ENCODE measurements around the gene KRTDAP. TPM values are rescaled to one million over a fixed set of nuclear protein-coding genes. Genes with fewer than 3 reads are reported as not detected.

KRTDAP gene
- total RNA-seq, 2 donors from 2014 or later = not detected

DNA sequence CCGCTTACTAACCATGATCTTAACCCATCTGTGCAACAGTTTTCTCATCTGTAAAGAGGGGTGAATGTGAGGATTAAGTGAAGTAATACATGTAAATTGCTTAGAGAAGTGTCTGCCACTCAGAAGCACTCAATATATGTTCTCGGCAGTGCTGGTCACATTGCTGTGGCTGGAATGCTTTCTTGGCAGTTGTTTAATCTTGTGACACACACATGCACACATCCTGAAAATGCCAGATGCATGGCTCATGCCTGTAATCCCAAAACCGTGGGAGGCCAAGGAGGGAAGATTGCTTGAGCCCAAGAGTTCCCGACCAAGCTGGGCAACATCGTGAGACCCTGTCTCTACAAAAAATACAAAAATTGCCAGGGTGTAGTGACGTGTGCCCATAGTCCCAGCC lies 28.0 kb upstream of the KRTDAP start:
- Histone ChIP-seq H3K9me3 (no peaks in the 10 kb centered on the region), H3K27me3 (no peaks in the 10 kb centered on the region), H3K4me1 (no peaks in the 10 kb centered on the region), H3K4me3 (no peak overlapping the region), H3K36me3 (no peaks in the 10 kb centered on the region), H3K27ac (no peak overlapping the region), H3K9ac (ENCODE audit: low read depth in 2 of 2, low read length in 2 of 2) (no peak overlapping the region)
- TF ChIP-seq, protein P1, sequence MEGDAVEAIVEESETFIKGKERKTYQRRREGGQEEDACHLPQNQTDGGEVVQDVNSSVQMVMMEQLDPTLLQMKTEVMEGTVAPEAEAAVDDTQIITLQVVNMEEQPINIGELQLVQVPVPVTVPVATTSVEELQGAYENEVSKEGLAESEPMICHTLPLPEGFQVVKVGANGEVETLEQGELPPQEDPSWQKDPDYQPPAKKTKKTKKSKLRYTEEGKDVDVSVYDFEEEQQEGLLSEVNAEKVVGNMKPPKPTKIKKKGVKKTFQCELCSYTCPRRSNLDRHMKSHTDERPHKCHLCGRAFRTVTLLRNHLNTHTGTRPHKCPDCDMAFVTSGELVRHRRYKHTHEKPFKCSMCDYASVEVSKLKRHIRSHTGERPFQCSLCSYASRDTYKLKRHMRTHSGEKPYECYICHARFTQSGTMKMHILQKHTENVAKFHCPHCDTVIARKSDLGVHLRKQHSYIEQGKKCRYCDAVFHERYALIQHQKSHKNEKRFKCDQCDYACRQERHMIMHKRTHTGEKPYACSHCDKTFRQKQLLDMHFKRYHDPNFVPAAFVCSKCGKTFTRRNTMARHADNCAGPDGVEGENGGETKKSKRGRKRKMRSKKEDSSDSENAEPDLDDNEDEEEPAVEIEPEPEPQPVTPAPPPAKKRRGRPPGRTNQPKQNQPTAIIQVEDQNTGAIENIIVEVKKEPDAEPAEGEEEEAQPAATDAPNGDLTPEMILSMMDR (IDR thresholded peaks at IDR 0.05) = no peak
- intact Hi-C loops (cut with DNase I) = no loop called here
- DNase-seq = no peak

DNA sequence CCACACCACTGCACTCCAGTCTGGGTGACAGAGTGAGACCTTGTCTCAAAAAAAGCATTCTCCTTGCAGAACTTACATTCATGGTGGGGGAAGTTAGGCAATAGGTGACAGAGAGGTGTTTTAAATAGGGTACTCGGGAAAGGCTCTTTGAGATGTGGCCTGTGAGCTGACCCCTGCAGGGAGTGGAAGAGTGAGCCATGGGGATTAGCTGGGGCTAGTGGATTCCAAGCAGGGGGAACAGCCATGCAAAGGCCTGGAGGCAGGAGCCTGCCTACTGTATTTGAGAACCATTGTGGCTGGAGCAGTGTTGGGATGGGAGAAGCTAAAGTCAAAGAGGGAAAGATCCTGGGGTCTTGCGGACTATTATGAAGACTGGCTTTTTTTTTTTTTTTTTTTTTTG lies 27.1 kb upstream of the KRTDAP start:
- TF ChIP-seq, protein P1 (IDR thresholded peaks at IDR 0.05) = no peak
- H3K9ac ChIP-seq (ENCODE audit: low read depth in 2 of 2, low read length in 2 of 2) = no peak overlapping the region
- DNase-seq = no peak
- H3K36me3 ChIP-seq = no peaks in the 10 kb centered on the region
- H3K9me3 ChIP-seq = no peaks in the 10 kb centered on the region
- H3K4me1 ChIP-seq = no peaks in the 10 kb centered on the region
- H3K4me3 ChIP-seq = no peak overlapping the region
- intact Hi-C loops (cut with DNase I) = no loop called here
- no peaks in the 10 kb centered on the region for H3K27me3 ChIP-seq
- H3K27ac ChIP-seq = no peak overlapping the region

DNA sequence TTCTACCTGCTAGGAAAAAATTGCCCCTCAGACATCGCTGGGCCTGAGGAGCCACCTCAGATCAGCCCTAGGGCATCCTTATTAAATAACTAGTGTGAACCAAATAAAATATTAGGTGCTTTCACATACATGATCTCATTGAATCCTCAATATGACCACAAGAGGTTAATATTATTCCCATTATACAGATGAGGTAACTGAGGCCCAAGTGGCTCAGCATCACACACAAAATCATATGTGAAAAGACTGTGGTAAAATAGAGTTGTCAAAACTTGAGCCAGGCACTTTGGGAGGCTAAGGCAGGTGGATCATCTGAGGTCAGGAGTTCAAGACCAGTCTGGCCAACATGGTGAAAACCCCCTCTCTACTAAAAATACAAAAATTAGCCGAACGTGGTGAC lies 26.0 kb upstream of the KRTDAP start:
- Histone ChIP-seq H3K36me3 (no peaks in the 10 kb centered on the region), H3K9me3 (no peaks in the 10 kb centered on the region), H3K9ac (ENCODE audit: low read depth in 2 of 2, low read length in 2 of 2) (no peak overlapping the region), H3K4me1 (no peaks in the 10 kb centered on the region), H3K27ac (no peak overlapping the region), H3K4me3 (no peak overlapping the region), H3K27me3 (no peaks in the 10 kb centered on the region)
- intact Hi-C loops (cut with DNase I) = no loop called here
- TF ChIP-seq, protein P1 (IDR thresholded peaks at IDR 0.05) = no peak
- no peak for DNase-seq

DNA sequence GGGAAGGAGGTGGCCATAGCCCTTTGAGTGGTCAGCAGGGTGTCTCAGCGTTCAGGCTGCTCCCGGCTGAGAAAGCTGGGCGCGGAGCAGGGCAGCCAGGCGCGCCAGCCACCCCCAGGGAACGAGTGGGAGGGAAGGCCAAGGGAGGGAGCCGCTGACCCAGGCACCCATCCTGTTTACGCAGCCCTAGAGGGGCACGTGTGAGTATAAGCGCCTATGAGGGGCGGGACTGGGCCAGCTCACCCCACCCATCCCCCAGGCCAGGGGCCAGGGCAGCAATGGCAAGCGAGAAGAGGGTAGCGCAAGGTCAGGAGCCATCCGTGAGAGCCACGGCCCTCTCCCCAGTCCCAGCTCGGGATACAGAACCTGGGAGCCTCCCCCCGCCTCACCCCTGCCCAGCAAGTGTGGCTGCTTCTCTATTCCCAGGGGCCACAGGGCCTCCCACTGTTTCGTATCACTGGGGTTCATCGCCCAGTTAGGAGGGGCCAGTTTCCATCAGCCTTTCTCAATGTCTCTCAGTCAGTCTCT lies 24.1 kb upstream of the KRTDAP start:
- H3K4me3 ChIP-seq = no peak overlapping the region
- intact Hi-C loops (cut with DNase I) = no loop called here
- TF ChIP-seq, protein P1 (IDR thresholded peaks at IDR 0.05) = no peak
- H3K9ac ChIP-seq (ENCODE audit: low read depth in 2 of 2, low read length in 2 of 2) = peak overlapping the region in 1 of 2 donors; percentile 2
- H3K36me3 ChIP-seq = no peaks in the 10 kb centered on the region
- no peaks in the 10 kb centered on the region for H3K9me3 ChIP-seq
- no peak overlapping the region for H3K27ac ChIP-seq
- DNase-seq = no peak
- H3K27me3 ChIP-seq = no peaks in the 10 kb centered on the region
- H3K4me1 ChIP-seq = no peaks in the 10 kb centered on the region

DNA sequence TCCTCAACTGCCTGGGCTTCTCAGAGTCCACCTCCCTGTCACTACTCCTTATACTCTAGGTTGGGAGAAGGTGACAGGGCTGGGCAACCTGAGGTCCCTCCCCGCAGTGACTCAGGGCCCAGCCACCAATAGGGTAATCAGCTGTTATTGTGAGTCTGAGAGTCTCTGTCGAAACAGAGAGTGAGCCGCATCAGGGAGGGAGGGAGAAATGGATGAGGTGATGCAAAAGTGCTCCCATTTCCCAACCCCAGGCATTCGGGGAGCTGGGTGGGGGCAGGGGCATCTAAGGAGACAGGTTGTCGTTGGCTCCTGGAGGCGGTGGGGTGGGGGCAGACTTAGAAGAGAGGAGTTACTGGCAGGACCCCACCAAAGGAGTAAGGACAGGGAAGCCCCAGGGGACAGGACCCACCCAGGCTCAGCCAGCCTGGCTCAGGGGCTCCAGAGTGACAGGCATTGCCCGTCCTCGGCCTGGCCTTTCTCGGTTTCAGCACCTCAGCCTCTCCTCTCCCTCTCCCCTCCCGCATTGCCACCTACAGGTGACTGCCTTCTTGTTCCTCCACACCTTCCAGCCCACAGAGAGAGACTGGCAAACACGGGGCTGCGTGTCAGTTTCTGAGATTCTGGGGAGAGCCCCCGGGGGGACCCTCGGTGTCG lies 23.5 kb upstream of the KRTDAP start, which contains the start of gene DMKN:
Gene DMKN, minus strand, starts transcription at position 22 of the 654 bp plus-strand sequence. CDS start 174 bp downstream, outside the sequence.
- TF ChIP-seq, protein P1 (IDR thresholded peaks at IDR 0.05) = no peak
- Histone ChIP-seq H3K9me3 (no peaks in the 10 kb centered on the region), H3K27me3 (no peaks in the 10 kb centered on the region), H3K36me3 (no peaks in the 10 kb centered on the region), H3K4me3 (no peak within 1 kb of the TSS), H3K4me1 (no peaks in the 10 kb centered on the region), H3K9ac (ENCODE audit: low read depth in 2 of 2, low read length in 2 of 2) (peak within 1 kb of the TSS in 1 of 2 donors; percentile 2), H3K27ac (no peak within 1 kb of the TSS)
- intact Hi-C loops (cut with DNase I) = no loop called here
- no peak for DNase-seq

All from colonic mucosa (tissue), 4 donors.